KMS-11 (cell line): Measurements from ENCODE around the gene NXT1.

ENCODE experiments used
- H2AFZ ChIP-seq: fragments of 200-600 bp; sonication (generic); 2 replicates; pipeline ENCODE4 v1.6.1; 2016; ENCODE audit warnings: antibody characterized with exemption, mixed run types, low read depth
- H3K27ac ChIP-seq: fragments of 200-600 bp; sonication (generic); 2 replicates; pipeline ENCODE4 v1.6.1; 2016; ENCODE audit warnings: mild to moderate bottlenecking, mixed run types
- H3K27me3 ChIP-seq: fragments of 200-600 bp; sonication (generic); 2 replicates; pipeline ENCODE4 v1.6.1; 2017; ENCODE audit warnings: mild to moderate bottlenecking, low read depth, mixed run types, moderate library complexity; ENCODE audit not compliant: insufficient read depth
- H3K36me3 ChIP-seq: fragments of 200-600 bp; sonication (generic); 2 replicates; pipeline ENCODE4 v1.6.1; 2017; ENCODE audit warnings: mild to moderate bottlenecking, mixed run types; ENCODE audit not compliant: insufficient read depth
- H3K4me1 ChIP-seq: fragments of 200-600 bp; sonication (generic); 2 replicates; pipeline ENCODE4 v1.6.1; 2016; ENCODE audit warnings: mild to moderate bottlenecking, low read depth, mixed run types; ENCODE audit not compliant: poor library complexity, severe bottlenecking
- H3K4me2 ChIP-seq: fragments of 200-600 bp; sonication (generic); 2 replicates; pipeline ENCODE4 v1.7.0; 2016; ENCODE audit warnings: mild to moderate bottlenecking, mixed run types
- H3K4me3 ChIP-seq: fragments of 200-600 bp; sonication (generic); IDR thresholded peaks from 2 replicates; pipeline ENCODE4 v1.6.1; 2017; ENCODE audit warnings: low read depth, low read length, mixed read lengths; ENCODE audit not compliant: insufficient read depth
- H3K79me2 ChIP-seq: fragments of 200-600 bp; sonication (generic); 2 replicates; pipeline ENCODE4 v1.6.1; 2016; ENCODE audit warnings: low read depth, mixed run types; ENCODE audit not compliant: insufficient read depth
- H3K9ac ChIP-seq: fragments of 200-600 bp; sonication (generic); 2 replicates; pipeline ENCODE4 v1.6.1; 2016; ENCODE audit warnings: mild to moderate bottlenecking, mixed run types
- H4K20me1 ChIP-seq: fragments of 200-600 bp; sonication (generic); 2 replicates; pipeline ENCODE4 v1.6.1; 2016; ENCODE audit warnings: mild to moderate bottlenecking, mixed run types; ENCODE audit not compliant: insufficient read depth
- TF ChIP-seq, protein P1 (sequence below): fragments of 200-600 bp; sonication (generic); conservative IDR thresholded peaks from 2 replicates; pipeline ENCODE4 v1.6.1; 2017; ENCODE audit warnings: low read depth, mild to moderate bottlenecking, antibody characterized with exemption, low read length, moderate library complexity, mixed read lengths

The NXT1 gene

DNA sequence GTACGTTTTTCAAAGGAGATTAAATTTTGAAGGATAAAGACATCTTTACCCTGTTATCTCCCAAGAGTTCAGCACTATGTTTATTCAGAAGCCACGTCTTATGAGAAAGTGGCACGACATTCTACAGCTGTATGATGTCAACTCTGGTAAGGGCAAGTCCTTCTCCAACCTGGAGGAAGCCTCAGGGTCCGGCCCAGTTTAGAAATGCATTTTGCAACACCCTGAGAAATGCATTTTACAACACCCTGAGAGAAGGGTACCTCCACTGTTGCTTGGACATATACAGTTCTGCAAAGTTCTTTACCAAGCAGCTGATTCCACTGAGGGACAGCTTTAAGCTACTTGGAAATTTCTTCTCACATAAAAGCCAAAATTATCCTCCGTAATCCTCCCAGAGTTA is 53.2 kb downstream of the NXT1 start:
- H3K79me2 ChIP-seq, result peaks cover 18% of the 10 kb centered on the region; the same call in 1 of the 2 replicates
- TF ChIP-seq, protein P1, sequence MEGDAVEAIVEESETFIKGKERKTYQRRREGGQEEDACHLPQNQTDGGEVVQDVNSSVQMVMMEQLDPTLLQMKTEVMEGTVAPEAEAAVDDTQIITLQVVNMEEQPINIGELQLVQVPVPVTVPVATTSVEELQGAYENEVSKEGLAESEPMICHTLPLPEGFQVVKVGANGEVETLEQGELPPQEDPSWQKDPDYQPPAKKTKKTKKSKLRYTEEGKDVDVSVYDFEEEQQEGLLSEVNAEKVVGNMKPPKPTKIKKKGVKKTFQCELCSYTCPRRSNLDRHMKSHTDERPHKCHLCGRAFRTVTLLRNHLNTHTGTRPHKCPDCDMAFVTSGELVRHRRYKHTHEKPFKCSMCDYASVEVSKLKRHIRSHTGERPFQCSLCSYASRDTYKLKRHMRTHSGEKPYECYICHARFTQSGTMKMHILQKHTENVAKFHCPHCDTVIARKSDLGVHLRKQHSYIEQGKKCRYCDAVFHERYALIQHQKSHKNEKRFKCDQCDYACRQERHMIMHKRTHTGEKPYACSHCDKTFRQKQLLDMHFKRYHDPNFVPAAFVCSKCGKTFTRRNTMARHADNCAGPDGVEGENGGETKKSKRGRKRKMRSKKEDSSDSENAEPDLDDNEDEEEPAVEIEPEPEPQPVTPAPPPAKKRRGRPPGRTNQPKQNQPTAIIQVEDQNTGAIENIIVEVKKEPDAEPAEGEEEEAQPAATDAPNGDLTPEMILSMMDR, result no peak
- H3K36me3 ChIP-seq, result no peaks in the 10 kb centered on the region
- no peak overlapping the region for H3K27ac ChIP-seq
- no peaks in the 10 kb centered on the region for H3K27me3 ChIP-seq
- H3K4me3 ChIP-seq, result no peak overlapping the region
- H2AFZ ChIP-seq, result no peak overlapping the region
- H4K20me1 ChIP-seq, result no peaks in the 10 kb centered on the region
- no peaks in the 10 kb centered on the region for H3K4me1 ChIP-seq
- no peak overlapping the region for H3K4me2 ChIP-seq
- H3K9ac ChIP-seq, result no peak overlapping the region

DNA sequence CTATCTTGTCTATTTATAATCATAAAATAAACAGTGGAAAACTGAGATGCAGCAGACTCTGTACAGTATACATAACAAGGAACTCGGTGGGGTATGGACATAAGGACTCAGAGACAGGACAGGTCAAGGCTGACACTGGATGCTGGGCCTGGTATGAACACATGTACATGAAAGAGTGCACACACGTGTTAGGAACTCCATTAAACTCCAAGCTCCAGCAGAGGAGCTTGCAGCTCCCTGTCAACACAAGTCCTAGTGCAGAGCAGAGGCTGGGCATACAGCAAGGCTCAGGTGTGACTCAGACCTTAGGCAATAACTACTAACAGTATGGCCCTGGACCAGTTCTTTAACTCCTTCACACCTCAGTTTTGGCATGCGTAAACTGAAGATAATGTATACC is 53.6 kb downstream of the NXT1 start:
- Histone ChIP-seq H3K79me2 (peaks cover 23% of the 10 kb centered on the region; the same call in 1 of the 2 replicates), H3K4me2 (no peak overlapping the region), H4K20me1 (no peaks in the 10 kb centered on the region), H3K36me3 (no peaks in the 10 kb centered on the region), H2AFZ (no peak overlapping the region), H3K9ac (no peak overlapping the region), H3K4me1 (no peaks in the 10 kb centered on the region), H3K27me3 (no peaks in the 10 kb centered on the region), H3K27ac (no peak overlapping the region), H3K4me3 (no peak overlapping the region)
- TF ChIP-seq, protein P1, result no peak
